HEK293T (cell line): ENCODE measurements around the gene CAMK1D.
"Not testable (repeated sequence)": the region's sequence is repeated elsewhere in the genome, so short reads cannot be mapped to it uniquely, and the experiment has no call there.

Experiments used
- CTCF ChIA-PET: fragments of 350-600 bp; formaldehyde crosslinking; extraction: SDS; loops from one replicate; lab custom pipeline; 2021; ENCODE audit warnings: antibody characterized with exemption, inconsistent platforms; lab: Yijun Ruan, JAX
- POLR2A ChIA-PET: fragments of 350-600 bp; formaldehyde crosslinking; extraction: SDS; loops from one replicate; lab custom pipeline; 2020; ENCODE audit warnings: antibody characterized with exemption, inconsistent platforms; lab: Yijun Ruan, JAX
- DNase-seq: peaks from one replicate; pipeline ENCODE4 v3.0.0; 2012; ENCODE audit warnings: mixed read lengths; ENCODE audit errors: extremely low spot score
- ARNT ChIP-seq: fragments of 450-650 bp; IDR thresholded peaks from 2 replicates; pipeline ENCODE4 v1.6.1; 2017; ENCODE audit warnings: mild to moderate bottlenecking
- BHLHE40 ChIP-seq: fragments of 450-650 bp; IDR thresholded peaks from 2 replicates; pipeline ENCODE4 v1.6.1; 2016; ENCODE audit warnings: mild to moderate bottlenecking, moderate library complexity, borderline replicate concordance
- CTBP1 ChIP-seq: fragments of 450-650 bp; IDR thresholded peaks from 2 replicates; pipeline ENCODE4 v1.6.1; 2016; ENCODE audit warnings: borderline replicate concordance
- ELF4 ChIP-seq: fragments of 450-650 bp; IDR thresholded peaks from 2 replicates; pipeline ENCODE4 v1.6.1; 2017; ENCODE audit warnings: antibody characterized with exemption
- FOXA1 ChIP-seq: fragments of 450-650 bp; IDR thresholded peaks from 2 replicates; pipeline ENCODE4 v1.6.1; 2016; ENCODE audit warnings: mild to moderate bottlenecking
- FOXK2 ChIP-seq: fragments of 450-650 bp; IDR thresholded peaks from 2 replicates; pipeline ENCODE4 v1.6.1; 2016; ENCODE audit warnings: mild to moderate bottlenecking
- FOXM1 ChIP-seq: fragments of 450-650 bp; IDR thresholded peaks from 2 replicates; pipeline ENCODE4 v1.6.1; 2017; ENCODE audit warnings: mild to moderate bottlenecking, borderline replicate concordance
- HDGF ChIP-seq: fragments of 450-650 bp; IDR thresholded peaks from 2 replicates; pipeline ENCODE4 v1.6.1; 2017; ENCODE audit warnings: antibody characterized with exemption, borderline replicate concordance
- L3MBTL2 ChIP-seq: fragments of 450-650 bp; conservative IDR thresholded peaks from 2 replicates; pipeline ENCODE4 v1.6.1; 2016; ENCODE audit warnings: mild to moderate bottlenecking
- LEF1 ChIP-seq: fragments of 450-650 bp; IDR thresholded peaks from 2 replicates; pipeline ENCODE4 v1.6.1; 2017; ENCODE audit warnings: mild to moderate bottlenecking, borderline replicate concordance
- NFRKB ChIP-seq: fragments of 450-650 bp; IDR thresholded peaks from 2 replicates; pipeline ENCODE4 v1.6.1; 2016; ENCODE audit warnings: mild to moderate bottlenecking, moderate library complexity
- PKNOX1 ChIP-seq: fragments of 450-650 bp; IDR thresholded peaks from 2 replicates; pipeline ENCODE4 v1.6.1; 2016
- SP1 ChIP-seq: fragments of 450-650 bp; IDR thresholded peaks from 2 replicates; pipeline ENCODE4 v1.6.1; 2017
- SUZ12 ChIP-seq: fragments of 450-650 bp; IDR thresholded peaks from 2 replicates; pipeline ENCODE4 v1.6.1; 2016; ENCODE audit warnings: mild to moderate bottlenecking
- TARDBP ChIP-seq: fragments of 450-650 bp; IDR thresholded peaks from 2 replicates; pipeline ENCODE4 v1.6.1; 2016
- ZNF384 ChIP-seq: fragments of 450-650 bp; IDR thresholded peaks from 2 replicates; pipeline ENCODE4 v1.6.1; 2016

Gene CAMK1D

GRCh38 chr10:12862459-12862858 is 513.1 kb downstream of the CAMK1D start:
- ChIA-PET POLR2A (no interaction called here), CTCF (no interaction called here)
- no peak for DNase-seq
- TF ChIP-seq TARDBP (no peak), ARNT (no peak), SP1 (no peak), HDGF (no peak), CTBP1 (no peak), FOXA1 (no peak)

GRCh38 chr10:12865515-12865914 is 516.2 kb downstream of the CAMK1D start:
- CTCF ChIA-PET, DNase-seq, POLR2A ChIA-PET: not testable (repeated sequence)

- TF ChIP-seq FOXM1 (no peak), ZNF384 (no peak), SUZ12 (no peak), HDGF (no peak), CTBP1 (no peak), LEF1 (no peak), FOXA1 (no peak), FOXK2 (no peak), PKNOX1 (no peak)
- CTCF ChIA-PET = no interaction called here
- POLR2A ChIA-PET = no interaction called here
- DNase-seq = no peak
Observed at GRCh38 chr10:12868229-12868628, 518.9 kb downstream of the CAMK1D start.

- TF ChIP-seq HDGF = no peak
- no peak for TF ChIP-seq FOXA1
- TF ChIP-seq ARNT = no peak
- no peak for TF ChIP-seq FOXK2
- TF ChIP-seq NFRKB = no peak
- TF ChIP-seq ZNF384 = no peak
- TF ChIP-seq SP1 = no peak
- no peak for TF ChIP-seq SUZ12
- no peak for TF ChIP-seq LEF1
- TF ChIP-seq BHLHE40 = no peak
- TF ChIP-seq L3MBTL2 = no peak
- TF ChIP-seq ELF4 = no peak
- TF ChIP-seq TARDBP = no peak
- no peak for TF ChIP-seq CTBP1
- ChIA-PET POLR2A (no interaction called here), CTCF (interaction anchor here (1.3 kb wide), 1 partner anchor 33 kb away, joined by 4 read pairs; no protein-coding TSS in a partner anchor)
- DNase-seq = no peak
Observed at GRCh38 chr10:12869427-12869826, 520.1 kb downstream of the CAMK1D start.

GRCh38 chr10:12872577-12872976 is 523.2 kb downstream of the CAMK1D start:
- DNase-seq = no peak
- POLR2A ChIA-PET = no interaction called here
- TF ChIP-seq FOXA1 (no peak), ARNT (no peak), LEF1 (no peak), SP1 (no peak), L3MBTL2 (no peak), PKNOX1 (no peak), ZNF384 (no peak), TARDBP (no peak), FOXM1 (no peak), ELF4 (no peak), SUZ12 (no peak), FOXK2 (no peak)
- CTCF ChIA-PET = no interaction called here

GRCh38 chr10:12873172-12873571 is 523.8 kb downstream of the CAMK1D start:
- ChIA-PET POLR2A (no interaction called here), CTCF (interaction anchor here (0.6 kb wide), 1 partner anchor 223 kb away, joined by 4 read pairs; no protein-coding TSS in a partner anchor)
- no peak for TF ChIP-seq ZNF384
- no peak for TF ChIP-seq SUZ12
- TF ChIP-seq SP1 = no peak
- no peak for TF ChIP-seq LEF1
- TF ChIP-seq BHLHE40 = no peak
- no peak for TF ChIP-seq PKNOX1
- no peak for TF ChIP-seq FOXK2
- TF ChIP-seq FOXA1 = no peak
- DNase-seq = no peak

GRCh38 chr10:12874501-12874900 is 525.2 kb downstream of the CAMK1D start:
- TF ChIP-seq ZNF384 (0 out of 2 replicates have a peak, but pooled peaks have one; percentile 27), L3MBTL2 (no peak)
- DNase-seq = no peak
- ChIA-PET CTCF (no interaction called here), POLR2A (no interaction called here)
